Measurements from ENCODE around the gene LDLRAD4.
"Not testable (repeated sequence)": the region's sequence is repeated elsewhere in the genome, so short reads cannot be mapped to it uniquely, and the experiment has no call there.

Gene LDLRAD4

DNA sequence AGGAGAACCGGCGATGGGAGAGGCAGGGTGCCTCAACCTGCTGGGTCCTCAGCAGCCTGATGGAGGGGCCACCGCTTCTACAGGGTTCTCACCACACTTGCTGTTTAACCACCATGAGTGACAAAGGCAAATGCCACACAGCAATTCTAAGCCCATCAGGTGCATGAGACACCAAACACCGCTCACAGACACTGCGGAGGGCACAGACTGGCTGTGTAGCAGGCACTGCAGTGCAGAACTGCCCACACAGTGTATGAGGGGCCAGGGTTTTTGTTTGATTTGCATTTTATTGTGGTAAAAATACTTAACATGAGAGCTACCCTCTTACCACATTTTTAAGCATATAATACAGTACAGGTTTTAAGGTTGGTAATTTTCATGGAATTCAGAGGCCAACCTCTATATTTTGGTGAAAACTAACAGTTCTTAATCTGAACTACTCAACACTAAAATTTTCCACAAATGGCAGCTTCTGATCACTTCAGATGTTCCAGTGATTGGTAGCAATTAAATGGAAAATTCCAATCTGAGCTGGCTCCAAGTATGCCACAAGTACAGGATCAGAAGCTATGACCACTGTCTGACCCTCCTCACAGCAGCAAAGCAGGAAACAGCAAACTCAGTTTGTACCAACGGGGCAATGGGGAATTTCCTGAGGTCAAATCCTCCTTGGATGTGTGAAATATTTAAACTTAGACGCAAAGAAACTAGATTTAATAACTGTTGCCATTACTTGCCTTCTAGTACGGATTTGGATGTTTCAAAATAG is 440.1 kb downstream of the LDLRAD4 start:
- no peak for DNase-seq

DNA sequence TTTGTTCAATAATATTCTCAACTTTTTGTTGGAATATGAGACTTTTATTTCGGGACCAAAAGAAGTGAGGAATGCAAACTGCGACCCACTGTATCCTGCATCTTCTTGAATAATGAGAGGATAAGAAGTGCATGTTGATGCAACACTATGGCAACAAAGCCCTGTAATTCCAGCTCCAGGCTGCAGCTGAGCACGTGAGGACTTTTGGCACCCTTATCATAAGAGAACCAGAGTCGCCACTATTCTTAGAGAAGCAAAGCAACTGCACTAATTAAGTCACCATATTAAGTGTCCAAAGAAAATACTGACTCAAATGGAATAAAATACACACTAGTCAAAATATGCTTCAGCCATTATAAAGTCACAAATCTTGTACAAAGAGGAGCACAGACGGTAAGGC is 441.9 kb downstream of the LDLRAD4 start:
- DNase-seq, result no peak

DNA sequence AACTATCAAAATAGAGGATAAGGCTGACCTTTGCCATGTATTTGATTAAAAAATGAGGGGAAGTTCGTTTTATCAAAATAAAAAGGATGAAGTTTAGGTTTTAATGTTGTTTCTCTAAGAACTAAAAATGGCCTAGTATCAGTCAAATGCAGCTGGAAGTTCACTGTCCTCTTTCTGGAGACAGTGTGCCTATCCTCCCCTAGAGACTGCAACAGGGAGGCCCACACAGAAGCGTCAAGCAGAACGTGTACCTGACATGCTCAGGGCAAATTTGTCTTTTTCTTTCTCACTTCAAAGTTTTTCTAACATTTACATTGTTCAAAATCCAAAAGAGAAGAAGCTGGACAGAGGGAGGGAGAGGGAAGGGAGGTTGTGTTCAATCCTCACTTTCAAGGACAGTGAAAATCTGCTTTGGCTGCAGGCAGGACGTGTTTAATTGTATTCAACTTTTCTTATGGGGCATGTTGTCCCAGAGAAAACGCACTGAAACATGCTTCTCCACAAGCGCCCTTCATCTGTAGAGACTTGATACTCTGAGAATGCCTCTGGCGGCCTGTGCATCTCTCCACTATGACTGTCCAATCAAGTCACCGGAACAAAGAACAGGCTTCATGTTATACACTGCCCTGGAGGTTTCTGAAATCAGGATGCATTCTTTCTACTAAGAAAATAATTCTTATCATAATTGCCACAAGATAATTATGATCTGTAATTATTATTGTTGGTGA is 442.7 kb downstream of the LDLRAD4 start:
- no peak for DNase-seq

DNA sequence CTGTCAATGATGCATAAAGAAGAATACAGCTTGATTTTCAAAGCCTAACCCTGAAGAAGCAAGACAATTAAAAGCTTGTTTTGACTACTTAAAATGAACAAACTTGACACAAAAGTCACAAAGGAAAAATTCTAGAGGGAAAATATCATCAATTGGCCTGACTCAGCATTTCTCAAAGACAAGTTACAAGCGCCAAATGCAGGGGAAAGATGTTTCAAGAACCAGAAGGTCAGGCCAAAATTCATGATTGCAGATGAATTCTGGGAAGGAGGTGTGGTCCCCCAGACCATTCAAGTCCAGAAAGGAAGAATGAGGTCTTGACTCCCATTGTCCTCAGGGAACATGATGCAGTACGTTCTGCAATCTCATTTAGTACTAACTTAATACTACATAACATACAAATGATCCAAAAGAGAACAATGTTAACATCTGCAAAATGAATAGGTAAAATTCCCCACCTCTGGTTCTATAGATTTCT is 443.3 kb downstream of the LDLRAD4 start:
- no peak for DNase-seq

DNA sequence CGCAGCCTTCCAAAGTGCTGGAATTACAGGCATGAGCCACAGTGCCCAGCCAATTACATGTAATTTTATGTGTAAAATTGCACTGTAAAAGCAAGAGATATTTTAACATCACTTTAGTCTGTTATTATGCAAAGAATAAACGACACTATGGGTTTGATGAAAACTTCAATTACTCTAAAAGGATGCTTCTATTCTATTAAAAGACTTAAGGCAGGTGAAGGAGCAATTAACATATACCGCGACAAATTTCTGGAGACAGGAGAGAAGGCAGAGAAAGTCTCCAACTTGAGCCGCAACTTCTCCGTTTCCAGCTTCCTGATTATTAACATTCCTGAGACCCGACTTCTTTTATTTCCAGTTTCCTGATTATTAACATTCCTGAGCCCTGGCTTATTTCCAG is 454.1 kb downstream of the LDLRAD4 start:
- no peak for DNase-seq

DNA sequence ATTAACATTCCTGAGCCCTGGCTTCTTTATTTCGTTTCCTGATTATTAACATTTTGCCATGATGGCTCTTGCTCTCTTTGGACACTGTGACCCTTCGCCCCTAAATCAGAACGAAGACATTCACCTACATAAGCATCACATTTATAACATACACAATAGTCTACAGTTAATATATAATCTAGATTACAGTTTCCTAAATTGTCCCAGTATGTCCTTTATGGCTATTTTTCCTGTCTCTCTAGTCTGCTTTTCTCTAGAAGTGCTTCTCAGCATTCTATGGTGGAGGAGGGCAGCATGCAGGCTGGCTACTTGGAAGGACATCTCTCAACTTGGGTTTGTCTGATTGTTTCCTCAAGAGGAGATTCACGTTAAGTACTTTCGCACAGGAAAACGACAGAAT is 457.9 kb downstream of the LDLRAD4 start:
- DNase-seq, result no peak

DNA sequence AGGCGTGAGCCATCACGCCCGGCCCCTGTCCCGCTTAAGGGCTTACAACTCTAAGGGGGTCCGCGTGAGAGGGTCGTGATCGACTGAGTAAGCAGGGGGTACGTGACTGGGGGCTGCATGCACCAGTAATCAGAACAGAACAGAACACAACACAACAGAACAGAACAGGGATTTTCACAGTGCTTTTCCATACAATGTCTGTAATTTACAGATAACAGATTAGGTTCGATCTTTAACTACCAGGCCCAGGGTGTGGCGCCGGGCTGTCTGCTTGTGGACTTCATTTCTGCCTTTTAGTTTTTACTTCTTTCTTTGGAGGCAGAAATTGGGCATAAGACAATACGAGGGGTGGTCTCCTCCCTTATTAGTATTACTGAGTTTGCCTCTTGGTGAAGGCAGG is 458.8 kb downstream of the LDLRAD4 start:
- DNase-seq, result not testable (repeated sequence)

DNA sequence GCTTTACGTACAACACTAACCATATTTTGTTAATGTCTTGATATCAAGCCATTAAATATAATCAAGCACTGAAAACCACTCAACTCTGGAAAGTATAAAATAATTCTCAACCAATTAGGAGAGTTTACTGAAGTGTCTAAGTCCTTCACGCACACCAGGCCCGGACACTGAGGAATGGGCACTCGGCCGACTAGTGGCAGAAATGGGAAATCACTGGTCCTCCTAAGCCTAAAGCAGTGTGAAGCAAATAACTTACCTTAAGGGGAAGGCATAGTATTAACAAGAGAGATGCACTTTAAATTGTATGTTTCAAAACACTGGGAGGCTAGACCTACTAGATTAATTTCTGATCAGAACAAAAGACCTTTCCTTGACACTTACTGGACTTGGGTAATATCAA is 462.1 kb downstream of the LDLRAD4 start:
- no peak for DNase-seq

DNA sequence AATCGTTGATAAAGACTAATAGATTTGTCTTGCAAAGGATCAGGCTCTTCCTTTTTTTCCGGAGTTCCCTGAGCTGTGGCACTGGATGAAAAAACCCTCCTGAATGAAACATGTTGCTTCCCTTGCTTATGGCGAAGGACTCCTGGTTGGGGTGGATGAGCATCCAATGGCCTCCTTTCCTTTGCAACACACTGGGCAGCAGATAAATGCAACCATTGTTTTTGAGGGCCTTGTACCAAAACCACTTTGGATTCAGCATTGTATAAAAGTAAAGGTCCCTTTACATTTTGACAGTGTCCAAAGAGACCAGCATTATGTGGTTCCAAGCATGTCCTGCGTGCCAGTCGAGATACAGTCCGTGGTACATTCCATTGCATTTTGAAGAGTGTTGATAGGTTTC is 463.1 kb downstream of the LDLRAD4 start:
- DNase-seq, result no peak

DNA sequence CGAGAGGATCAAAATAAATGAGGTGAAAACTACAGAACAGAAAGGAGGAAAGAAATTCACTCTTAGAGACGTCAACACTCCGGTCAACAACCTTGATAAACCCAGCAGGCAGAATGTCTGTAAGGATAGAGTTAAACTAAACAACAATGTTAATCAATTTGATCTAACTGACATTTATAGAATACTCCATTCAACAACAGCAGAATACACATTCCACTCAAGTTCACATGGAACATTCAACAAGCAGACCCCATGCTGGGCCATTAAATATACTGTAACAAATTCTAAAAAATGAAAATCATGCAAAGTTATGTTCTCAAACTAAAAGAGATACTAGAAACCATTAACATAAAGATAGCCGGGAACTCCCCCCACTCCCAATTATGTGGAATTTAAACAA is 466.0 kb downstream of the LDLRAD4 start:
- DNase-seq, result no peak

DNA sequence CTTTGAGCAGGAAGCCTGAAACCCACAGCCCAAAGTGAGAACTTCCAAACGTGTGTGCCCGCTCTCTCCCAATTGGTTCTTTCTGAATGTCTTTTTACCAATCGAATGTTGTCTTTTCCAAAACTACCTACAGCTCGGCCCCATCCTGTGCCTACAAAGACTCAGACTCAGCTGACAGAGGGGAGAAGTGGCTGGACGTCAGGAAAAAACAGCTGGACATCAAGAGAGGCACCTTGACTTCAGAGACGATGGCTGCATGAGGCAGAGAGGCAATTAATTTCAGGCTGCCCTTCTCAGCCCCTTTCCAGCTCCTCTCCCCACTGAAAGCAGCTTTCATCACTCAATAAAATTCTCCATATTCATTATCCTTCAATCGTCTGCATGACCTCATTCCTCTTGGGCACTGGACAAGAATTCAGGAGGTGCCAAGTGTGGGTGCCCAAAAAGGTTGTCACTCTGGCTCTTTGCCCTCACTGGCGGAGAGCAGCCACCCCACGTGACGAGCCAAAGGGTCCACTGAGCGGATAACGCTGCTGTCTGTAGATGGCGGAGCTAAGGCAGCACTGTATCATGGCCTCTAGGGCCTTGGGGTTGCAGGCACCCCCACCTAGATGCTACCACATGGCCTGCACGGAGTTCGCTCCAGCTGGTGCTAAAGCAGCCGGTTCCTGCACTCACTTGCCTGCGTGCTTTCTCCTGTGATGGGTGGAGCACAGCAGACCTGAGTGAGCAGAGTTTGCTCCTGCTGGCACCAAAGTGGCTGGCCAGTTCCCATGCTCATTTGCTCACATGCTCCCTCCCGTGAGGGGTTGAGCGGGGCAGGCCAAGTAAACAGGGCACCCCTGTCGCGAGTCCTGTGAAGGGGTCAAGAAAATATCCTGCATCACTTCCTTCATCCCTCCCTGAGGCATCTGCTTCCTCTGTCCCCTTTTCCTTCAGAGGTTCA is 469.9 kb downstream of the LDLRAD4 start:
- no peak for DNase-seq

DNA sequence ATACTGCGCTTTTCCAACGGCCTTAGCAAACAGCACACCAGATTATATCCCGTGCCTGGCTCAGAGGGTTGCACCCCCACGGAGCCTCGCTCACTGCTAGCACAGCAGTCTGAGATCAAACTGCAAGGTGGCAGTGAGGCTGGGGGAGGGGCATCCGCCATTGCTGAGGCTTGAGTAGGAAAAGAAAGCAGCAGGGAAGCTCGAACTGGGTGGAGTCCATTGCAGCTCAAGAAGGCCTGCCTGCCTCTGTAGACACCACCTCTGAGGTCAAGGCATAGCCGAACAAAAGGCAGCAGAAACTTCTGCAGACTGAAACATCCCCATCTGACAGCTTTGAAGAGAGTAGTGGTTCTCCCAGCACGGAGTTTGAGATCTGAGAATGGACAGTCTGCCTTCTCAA is 471.5 kb downstream of the LDLRAD4 start:
- DNase-seq, result not testable (repeated sequence)

DNA sequence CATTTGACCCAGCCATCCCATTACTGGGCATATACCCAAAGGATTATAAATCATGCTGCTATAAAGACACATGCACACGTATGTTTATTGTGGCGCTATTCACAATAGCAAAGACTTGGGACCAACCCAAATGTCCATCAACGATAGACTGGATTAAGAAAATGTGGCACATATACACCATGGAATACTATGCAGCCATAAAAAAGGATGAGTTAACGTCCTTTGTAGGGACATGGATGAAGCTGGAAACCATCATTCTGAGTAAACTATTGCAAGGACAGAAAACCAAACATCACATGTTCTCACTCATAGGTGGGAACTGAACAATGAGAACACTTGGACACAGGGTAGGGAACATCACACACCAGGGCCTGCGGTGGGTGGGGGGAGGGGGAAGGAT is 476.8 kb downstream of the LDLRAD4 start:
- DNase-seq, result not testable (repeated sequence)

DNA sequence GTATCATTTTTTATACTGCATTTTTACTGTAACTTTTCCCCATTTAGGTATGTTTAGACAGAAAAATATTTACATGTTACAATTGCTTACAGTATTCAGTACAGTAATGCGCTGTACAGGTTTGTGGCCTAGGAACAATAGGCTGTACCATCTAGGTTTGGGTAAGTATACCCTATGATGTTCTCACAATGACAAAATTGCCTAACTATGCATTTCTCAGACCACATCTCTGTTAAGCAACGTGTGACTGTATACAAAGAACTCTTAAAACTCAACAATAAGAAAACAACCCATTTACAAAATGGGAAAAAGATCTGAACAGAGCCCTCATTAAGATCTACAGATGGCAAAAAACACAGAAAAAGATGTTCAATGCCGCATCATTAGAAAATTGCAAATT is 478.4 kb downstream of the LDLRAD4 start:
- no peak for DNase-seq

DNA sequence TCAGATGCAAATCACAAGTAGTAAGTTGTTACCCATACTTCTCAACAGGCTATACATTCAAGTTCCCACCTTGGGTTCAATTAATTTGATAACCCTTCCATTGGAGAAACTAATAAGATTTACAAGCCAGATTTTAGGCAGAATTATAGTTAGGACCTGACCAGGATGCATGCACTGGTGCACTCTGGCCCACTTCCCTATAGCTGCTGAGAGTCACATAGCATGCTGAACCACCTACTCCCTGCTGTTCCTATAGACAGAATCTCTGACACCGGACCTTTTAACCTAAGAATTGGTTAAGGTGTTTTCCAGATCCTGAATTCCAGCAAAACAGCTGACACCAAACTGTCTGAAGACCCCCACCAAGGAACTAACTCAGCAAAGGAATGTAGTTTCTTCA is 481.6 kb downstream of the LDLRAD4 start:
- no peak for DNase-seq
